ENCODE data around the gene CYBC1.

- TF ChIP-seq EZH2 (IDR thresholded peaks at IDR 0.05; ENCODE audit: borderline replicate concordance, insufficient read depth, low read depth, low read length, poor library complexity, severe bottlenecking), result no peak
- no peak for TF ChIP-seq CTCF (IDR thresholded peaks at IDR 0.05)
Observed at GRCh38 chr17:82446649-82447048, 3.9 kb downstream of the CYBC1 start.

Measured in B cell (primary cell).